Fibroblast of the aortic adventitia (primary cell): ENCODE data around the gene ST3GAL3. TPM values are rescaled to one million over a fixed set of nuclear protein-coding genes. Genes with fewer than 3 reads are reported as not detected.

Experiments used
- DNase-seq: peaks from one replicate; pipeline ENCODE4 v3.0.0-alpha.2; 2010; ENCODE audit warnings: low read depth
- H3K4me3 ChIP-seq: 2 replicates; pipeline ENCODE4 v1.5.1; 2011; ENCODE audit warnings: low read depth, mild to moderate bottlenecking, control low read depth, low read length, moderate library complexity
- CTCF ChIP-seq: IDR thresholded peaks from 2 replicates; pipeline ENCODE4 v1.5.1; 2011; ENCODE audit warnings: mild to moderate bottlenecking, low read length, control low read depth, inconsistent platforms; ENCODE audit not compliant: insufficient read depth
- small RNA-seq: library from RNA; depleted of rRNA; stranded (forward); fragments of <200 nt; gene quantifications from one replicate; pipeline ENCODE3, GENCODE V24; 2012
- total RNA-seq: library from RNA; depleted of rRNA; stranded (reverse); fragments of >200 nt; gene quantifications from 2 replicates; pipeline ENCODE4 v1.2.3, GENCODE V29; 2012; ENCODE audit warnings: low replicate concordance

ST3GAL3 gene
- total RNA-seq, 1 donor, result 24.0 TPM

GRCh38 chr1:43978551-43979260 is 271.4 kb downstream of the ST3GAL3 start, which contains the start of gene B4GALT2:
Gene B4GALT2 (plus strand): TSS chr1:43979210. CDS start chr1:43981161, 1,951 bp downstream.
- no peak for DNase-seq
- TF ChIP-seq CTCF, result no peak
- H3K4me3 ChIP-seq, result peak within 1 kb of the TSS; percentile 74

GRCh38 chr1:43979261-43979527 is 271.9 kb downstream of the ST3GAL3 start:
- no peak for TF ChIP-seq CTCF
- DNase-seq, result no peak
- H3K4me3 ChIP-seq, result peak overlapping the region; percentile 74

- no peak for TF ChIP-seq CTCF
- peak overlapping the region; percentile 74 for H3K4me3 ChIP-seq
- peak; percentile 52 for DNase-seq
Measured at GRCh38 chr1:43979528-43980254, 272.4 kb downstream of the ST3GAL3 start.

GRCh38 chr1:43980255-43981134 is 273.2 kb downstream of the ST3GAL3 start:
- peak; percentile 32 for DNase-seq
- TF ChIP-seq CTCF, result no peak
- peak overlapping the region; percentile 74 for H3K4me3 ChIP-seq

Small RNAs within 50 kb of the gene (small RNA-seq; reads per million reads assigned to genes)
- gene AL451062.2 (not detected), gene RF00026 (not detected)

Other genes with a start within 250 kb of the ST3GAL3 start
- 18.2 and 23.6 TPM in 2 replicates for gene PTPRF, start 176.7 kb upstream of the ST3GAL3 start, total RNA-seq
- 39.0 and 73.2 TPM in 2 replicates for gene KDM4A, start 57.4 kb upstream of the ST3GAL3 start, total RNA-seq
- not detected in 2 replicates for gene ARTN, start 226.3 kb downstream of the ST3GAL3 start, total RNA-seq
- 16.2 and 20.8 TPM in 2 replicates for gene IPO13, start 239.4 kb downstream of the ST3GAL3 start, total RNA-seq